Measurements from ENCODE around the gene INO80E. TPM values are rescaled to one million over a fixed set of nuclear protein-coding genes. Genes with fewer than 3 reads are reported as not detected.

INO80E gene
- total and polyA plus RNA-seq, 12 donors, result 23.2 to 80.4 (median 31.1) TPM

DNA sequence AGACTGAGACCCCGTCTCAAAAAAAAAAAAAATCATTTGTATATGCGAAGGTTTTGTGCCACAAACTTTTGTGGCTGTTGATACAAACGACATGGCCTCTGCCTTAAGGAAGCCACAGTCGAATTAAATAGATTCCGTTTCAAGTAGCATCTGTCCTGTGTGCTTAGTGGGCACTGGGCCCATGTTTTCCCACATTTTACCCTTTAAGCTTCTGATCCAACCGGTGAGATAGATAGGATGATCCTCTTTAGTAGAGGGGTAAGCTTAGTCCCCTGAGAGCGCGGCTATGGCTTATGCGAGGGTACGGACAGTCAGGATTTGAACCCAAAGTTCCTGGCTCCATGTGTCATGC, 34.9 kb upstream of the INO80E start:
- Histone ChIP-seq H3K9me3 (no peaks in the 10 kb centered on the region), H3K27me3 (peaks cover 0 to under 1% (median 0%) of the 10 kb centered on the region in 7 donors), H3K4me3 (peak overlapping the region in 9 of 10 donors; percentile 64 to 94 (median 84)), H3K4me1 (peaks cover 0 to 35% (median 20%) of the 10 kb centered on the region in 9 donors), H3K36me3 (peaks cover 0 to 28% (median 0%) of the 10 kb centered on the region in 9 donors), H3K27ac (peak overlapping the region in 9 of 10 donors; percentile 93 to 98 (median 96))
- TF ChIP-seq CTCF (IDR thresholded peaks at IDR 0.05), result no peak
- 52 to 57% methylated on average over 10 of the region's 10 CpGs for WGBS, 2 donors
- ATAC-seq (no peak), DNase-seq (no peak)
- intact Hi-C loops (cut with DNase I), result loop anchor here in 5 of 10 donors (5.0 to 10.0 kb wide), 4 partner anchors 34 to 146 kb away; partner anchors contain the start of genes HIRIP3 (in 3 of the 5), INO80E (in 3 of the 5), KCTD13 (in 2 of the 5) and CDIPT (in 1 of the 5)

GRCh38 chr16:29961479-29962343, 34.3 kb upstream of the INO80E start, which contains the start of gene TMEM219:
Gene TMEM219, plus strand, starts transcription at chr16:29962079. Its CDS starts 1,065 bp downstream, at chr16:29963144.
- intact Hi-C loops (cut with DNase I), result loop anchor here in 5 of 10 donors (1.0 to 10.0 kb wide), 5 partner anchors 12 to 147 kb away; partner anchors contain the start of genes HIRIP3 (in 3 of the 5), INO80E (in 3 of the 5), KCTD13 (in 2 of the 5) and CDIPT (in 1 of the 5)
- 1% methylated on average over 55 to 75 of the region's 75 CpGs for WGBS, 2 donors
- peak within 1 kb of the TSS; percentile 93 to 98 (median 96) for H3K27ac ChIP-seq
- H3K9me3 ChIP-seq, result no peaks in the 10 kb centered on the region
- H3K27me3 ChIP-seq, result no peaks in the 10 kb centered on the region
- peak; percentile 92 to 94 for DNase-seq
- ATAC-seq, result peak; percentile 95 to 99 (median 97)
- peak within 1 kb of the TSS; percentile 46 to 94 (median 81) for H3K4me3 ChIP-seq
- H3K4me1 ChIP-seq, result peaks cover 0 to 35% (median 20%) of the 10 kb centered on the region in 9 donors
- TF ChIP-seq CTCF (IDR thresholded peaks at IDR 0.05), result peak; percentile 29 to 69 (median 46)
- peaks cover 0 to 31% (median 0%) of the 10 kb centered on the region in 9 donors for H3K36me3 ChIP-seq

- Histone ChIP-seq H3K27ac (peak overlapping the region; percentile 93 to 98 (median 96)), H3K4me1 (peaks cover 0 to 35% (median 20%) of the 10 kb centered on the region in 9 donors), H3K4me3 (peak overlapping the region; percentile 46 to 94 (median 81)), H3K9me3 (no peaks in the 10 kb centered on the region), H3K36me3 (peaks cover 0 to 38% (median 0%) of the 10 kb centered on the region in 9 donors), H3K27me3 (no peaks in the 10 kb centered on the region)
- peak; percentile 41 to 82 (median 72) for ATAC-seq
- intact Hi-C loops (cut with DNase I), result loop anchor here in 5 of 10 donors (1.0 to 10.0 kb wide), 5 partner anchors 11 to 148 kb away; partner anchors contain the start of genes HIRIP3 (in 3 of the 5), INO80E (in 3 of the 5), KCTD13 (in 2 of the 5) and CDIPT (in 1 of the 5)
- TF ChIP-seq CTCF (IDR thresholded peaks at IDR 0.05), result no peak
- 8 to 10% methylated on average over 18 of the region's 18 CpGs for WGBS, 2 donors
- DNase-seq, result peak in 1 of 2 donors; percentile 41
Measured at GRCh38 chr16:29962344-29962994, 33.6 kb upstream of the INO80E start.
